ENCODE data around the gene TNFRSF13B. TPM values are rescaled to one million over a fixed set of nuclear protein-coding genes. Genes with fewer than 3 reads are reported as not detected.

The TNFRSF13B gene
- total and polyA plus RNA-seq, 2 donors from 2014 or later: 1.4 TPM; not detected in 1

DNA sequence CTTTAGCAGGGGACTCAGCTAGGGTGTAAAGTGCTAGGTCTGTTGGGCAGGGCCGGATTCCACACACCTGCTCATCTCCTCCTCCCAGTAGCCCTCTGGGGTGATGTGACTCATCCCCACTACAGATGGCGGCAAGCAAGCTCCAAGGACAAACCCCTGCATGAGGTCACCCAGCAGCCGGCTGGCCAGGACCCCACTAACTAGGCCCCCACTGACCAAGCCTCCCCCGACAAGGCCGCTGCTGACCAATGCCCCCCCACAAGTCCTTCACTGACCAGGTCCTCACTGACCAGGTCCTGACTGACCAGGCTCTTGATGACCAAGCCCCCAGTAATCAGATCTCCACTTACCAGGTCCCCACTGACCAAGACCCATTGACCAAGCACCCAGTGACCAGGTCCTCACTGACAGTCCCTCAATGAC, 36.7 kb downstream of the TNFRSF13B start:
- peak in 1 of 5 donors; percentile 27 for DNase-seq
- intact Hi-C loops (cut with DNase I): no loop called here
- no peak for FAIRE-seq
- TF ChIP-seq, protein P1, sequence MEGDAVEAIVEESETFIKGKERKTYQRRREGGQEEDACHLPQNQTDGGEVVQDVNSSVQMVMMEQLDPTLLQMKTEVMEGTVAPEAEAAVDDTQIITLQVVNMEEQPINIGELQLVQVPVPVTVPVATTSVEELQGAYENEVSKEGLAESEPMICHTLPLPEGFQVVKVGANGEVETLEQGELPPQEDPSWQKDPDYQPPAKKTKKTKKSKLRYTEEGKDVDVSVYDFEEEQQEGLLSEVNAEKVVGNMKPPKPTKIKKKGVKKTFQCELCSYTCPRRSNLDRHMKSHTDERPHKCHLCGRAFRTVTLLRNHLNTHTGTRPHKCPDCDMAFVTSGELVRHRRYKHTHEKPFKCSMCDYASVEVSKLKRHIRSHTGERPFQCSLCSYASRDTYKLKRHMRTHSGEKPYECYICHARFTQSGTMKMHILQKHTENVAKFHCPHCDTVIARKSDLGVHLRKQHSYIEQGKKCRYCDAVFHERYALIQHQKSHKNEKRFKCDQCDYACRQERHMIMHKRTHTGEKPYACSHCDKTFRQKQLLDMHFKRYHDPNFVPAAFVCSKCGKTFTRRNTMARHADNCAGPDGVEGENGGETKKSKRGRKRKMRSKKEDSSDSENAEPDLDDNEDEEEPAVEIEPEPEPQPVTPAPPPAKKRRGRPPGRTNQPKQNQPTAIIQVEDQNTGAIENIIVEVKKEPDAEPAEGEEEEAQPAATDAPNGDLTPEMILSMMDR (IDR thresholded peaks at IDR 0.05; ENCODE audit: borderline replicate concordance, extremely low read depth, insufficient read depth): no peak
- no peaks in the 10 kb centered on the region for H3K36me3 ChIP-seq (ENCODE audit: control insufficient read depth in 2 of 3, insufficient read depth in 3 of 3, low read length in 3 of 3)
- no peaks in the 10 kb centered on the region for H3K27me3 ChIP-seq (ENCODE audit: control insufficient read depth, insufficient read depth, low read length)
- no peaks in the 10 kb centered on the region for H3K9me3 ChIP-seq (ENCODE audit: control insufficient read depth in 2 of 3, insufficient read depth in 1 of 3, low read length in 3 of 3)
- no peak overlapping the region for H3K27ac ChIP-seq (ENCODE audit: low read depth in 2 of 2, low read length in 2 of 2)
- H3K4me3 ChIP-seq (ENCODE audit: low read length in 3 of 3): no peak overlapping the region
- no peak overlapping the region for H3K9ac ChIP-seq (ENCODE audit: low read length in 3 of 3)
- no peaks in the 10 kb centered on the region for H3K4me1 ChIP-seq (ENCODE audit: control insufficient read depth in 2 of 3, insufficient read depth in 2 of 3, low read depth in 1 of 3, low read length in 3 of 3)

- no peaks in the 10 kb centered on the region for H3K9me3 ChIP-seq (ENCODE audit: control insufficient read depth in 2 of 3, insufficient read depth in 1 of 3, low read length in 3 of 3)
- TF ChIP-seq, protein P1 (IDR thresholded peaks at IDR 0.05; ENCODE audit: borderline replicate concordance, extremely low read depth, insufficient read depth): no peak
- DNase-seq: peak in 1 of 5 donors; percentile 20
- H3K36me3 ChIP-seq (ENCODE audit: control insufficient read depth in 2 of 3, insufficient read depth in 3 of 3, low read length in 3 of 3): no peaks in the 10 kb centered on the region
- no peak for FAIRE-seq
- intact Hi-C loops (cut with DNase I): no loop called here
- no peak overlapping the region for H3K27ac ChIP-seq (ENCODE audit: low read depth in 2 of 2, low read length in 2 of 2)
- no peak overlapping the region for H3K4me3 ChIP-seq (ENCODE audit: low read length in 3 of 3)
- H3K27me3 ChIP-seq (ENCODE audit: control insufficient read depth, insufficient read depth, low read length): no peaks in the 10 kb centered on the region
- no peaks in the 10 kb centered on the region for H3K4me1 ChIP-seq (ENCODE audit: control insufficient read depth in 2 of 3, insufficient read depth in 2 of 3, low read depth in 1 of 3, low read length in 3 of 3)
- no peak overlapping the region for H3K9ac ChIP-seq (ENCODE audit: low read length in 3 of 3)
Measured at GRCh38 chr17:16934836-16935235, 37.1 kb downstream of the TNFRSF13B start.

- intact Hi-C loops (cut with DNase I): no loop called here
- TF ChIP-seq, protein P1 (IDR thresholded peaks at IDR 0.05; ENCODE audit: borderline replicate concordance, extremely low read depth, insufficient read depth): no peak
- H3K4me3 ChIP-seq (ENCODE audit: low read length in 3 of 3): no peak overlapping the region
- FAIRE-seq (no peak), DNase-seq (peak in 1 of 5 donors; percentile 25)
- H3K9me3 ChIP-seq (ENCODE audit: control insufficient read depth in 2 of 3, insufficient read depth in 1 of 3, low read length in 3 of 3): no peaks in the 10 kb centered on the region
- no peaks in the 10 kb centered on the region for H3K4me1 ChIP-seq (ENCODE audit: control insufficient read depth in 2 of 3, insufficient read depth in 2 of 3, low read depth in 1 of 3, low read length in 3 of 3)
- no peak overlapping the region for H3K27ac ChIP-seq (ENCODE audit: low read depth in 2 of 2, low read length in 2 of 2)
- no peak overlapping the region for H3K9ac ChIP-seq (ENCODE audit: low read length in 3 of 3)
- no peaks in the 10 kb centered on the region for H3K36me3 ChIP-seq (ENCODE audit: control insufficient read depth in 2 of 3, insufficient read depth in 3 of 3, low read length in 3 of 3)
- no peaks in the 10 kb centered on the region for H3K27me3 ChIP-seq (ENCODE audit: control insufficient read depth, insufficient read depth, low read length)
Measured at GRCh38 chr17:16934133-16934795, 37.7 kb downstream of the TNFRSF13B start.
